Activated CD4-positive, alpha-beta T cell treated with anti-CD3 and anti-CD28 coated beads, Interleukin-10, Interleukin-2, amounts not matched to agents 100 ng/mL and 50 ng/mL, durations not matched to agents 16 hours and 8 hours (primary cell): Measurements from ENCODE around the gene RUNX1.

ENCODE experiments used
- DNase-seq: peaks from one replicate; pipeline ENCODE4 v3.0.0-alpha.2; 2020

RUNX1 gene

DNA sequence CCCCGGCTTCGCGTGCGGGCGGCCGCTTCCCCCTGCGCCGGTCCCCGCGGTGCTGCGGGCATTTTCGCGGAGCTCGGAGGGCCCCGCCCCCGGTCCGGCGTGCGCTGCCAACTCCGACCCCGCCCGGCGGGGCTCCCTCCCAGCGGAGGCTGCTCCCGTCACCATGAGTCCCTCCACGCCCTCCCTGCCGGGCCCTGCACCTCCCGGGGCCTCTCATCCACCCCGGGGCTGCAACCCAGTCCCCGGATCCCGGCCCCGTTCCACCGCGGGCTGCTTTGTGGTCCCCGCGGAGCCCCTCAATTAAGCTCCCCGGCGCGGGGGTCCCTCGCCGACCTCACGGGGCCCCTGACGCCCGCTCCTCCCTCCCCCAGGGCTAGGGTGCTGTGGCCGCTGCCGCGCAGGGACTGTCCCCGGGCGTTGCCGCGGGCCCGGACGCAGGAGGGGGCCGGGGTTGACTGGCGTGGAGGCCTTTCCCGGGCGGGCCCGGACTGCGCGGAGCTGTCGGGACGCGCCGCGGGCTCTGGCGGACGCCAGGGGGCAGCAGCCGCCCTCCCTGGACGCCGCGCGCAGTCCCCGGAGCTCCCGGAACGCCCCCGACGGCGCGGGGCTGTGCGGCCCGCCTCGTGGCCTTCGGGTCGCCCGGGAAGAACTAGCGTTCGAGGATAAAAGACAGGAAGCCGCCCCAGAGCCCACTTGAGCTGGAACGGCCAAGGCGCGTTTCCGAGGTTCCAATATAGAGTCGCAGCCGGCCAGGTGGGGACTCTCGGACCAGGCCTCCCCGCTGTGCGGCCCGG is 159.2 kb downstream of the RUNX1 start:
- peak; percentile 83 for DNase-seq

DNA sequence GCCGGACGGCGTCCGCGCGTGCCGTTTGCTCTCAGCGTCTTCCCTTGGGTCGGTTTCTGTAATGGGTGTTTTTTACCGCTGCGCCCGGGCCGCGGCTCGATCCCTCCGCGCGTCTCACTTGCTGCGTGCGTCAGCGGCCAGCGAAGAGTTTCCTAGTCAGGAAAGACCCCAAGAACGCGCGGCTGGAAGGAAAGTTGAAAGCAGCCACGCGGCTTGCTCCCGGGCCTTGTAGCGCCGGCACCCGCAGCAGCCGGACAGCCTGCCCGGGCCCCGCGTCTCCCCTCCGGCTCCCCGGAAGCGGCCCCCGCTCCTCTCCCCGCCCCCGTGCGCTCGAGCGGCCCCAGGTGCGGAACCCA is 159.8 kb downstream of the RUNX1 start:
- peak; percentile 55 for DNase-seq

DNA sequence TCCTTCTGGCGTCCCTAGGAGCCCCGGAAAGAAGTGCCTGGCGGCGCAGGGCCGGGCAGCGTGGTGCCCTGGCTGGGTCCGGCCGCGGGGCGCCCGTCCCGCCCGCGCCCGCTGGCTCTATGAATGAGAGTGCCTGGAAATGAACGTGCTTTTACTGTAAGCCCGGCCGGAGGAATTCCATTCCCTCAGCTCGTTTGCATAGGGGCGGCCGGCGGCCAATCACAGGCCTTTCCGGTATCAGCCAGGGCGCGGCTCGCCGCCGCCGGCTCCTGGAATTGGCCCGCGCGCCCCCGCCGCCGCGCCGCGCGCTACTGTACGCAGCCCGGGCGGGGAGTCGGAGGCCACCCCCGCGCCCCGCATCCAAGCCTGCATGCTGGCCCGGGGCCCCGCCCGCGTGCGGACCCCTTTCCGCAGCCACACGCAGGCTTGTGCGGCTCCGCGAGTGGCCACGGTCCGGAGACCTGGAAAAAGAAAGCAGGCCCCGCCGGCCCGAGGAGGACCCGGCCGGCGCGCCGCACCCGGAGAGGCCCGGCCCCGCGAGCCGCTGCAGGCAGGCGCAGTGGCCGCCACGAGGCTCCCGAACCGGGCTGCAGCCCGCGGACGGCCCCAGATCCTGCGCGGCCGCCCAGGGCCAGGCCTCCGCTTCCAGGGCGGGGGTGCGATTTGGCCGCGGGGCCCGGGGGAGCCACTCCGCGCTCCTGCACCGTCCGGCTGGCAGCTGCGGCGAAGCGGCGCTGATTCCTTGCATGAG is 160.4 kb downstream of the RUNX1 start:
- DNase-seq: peak; percentile 92

DNA sequence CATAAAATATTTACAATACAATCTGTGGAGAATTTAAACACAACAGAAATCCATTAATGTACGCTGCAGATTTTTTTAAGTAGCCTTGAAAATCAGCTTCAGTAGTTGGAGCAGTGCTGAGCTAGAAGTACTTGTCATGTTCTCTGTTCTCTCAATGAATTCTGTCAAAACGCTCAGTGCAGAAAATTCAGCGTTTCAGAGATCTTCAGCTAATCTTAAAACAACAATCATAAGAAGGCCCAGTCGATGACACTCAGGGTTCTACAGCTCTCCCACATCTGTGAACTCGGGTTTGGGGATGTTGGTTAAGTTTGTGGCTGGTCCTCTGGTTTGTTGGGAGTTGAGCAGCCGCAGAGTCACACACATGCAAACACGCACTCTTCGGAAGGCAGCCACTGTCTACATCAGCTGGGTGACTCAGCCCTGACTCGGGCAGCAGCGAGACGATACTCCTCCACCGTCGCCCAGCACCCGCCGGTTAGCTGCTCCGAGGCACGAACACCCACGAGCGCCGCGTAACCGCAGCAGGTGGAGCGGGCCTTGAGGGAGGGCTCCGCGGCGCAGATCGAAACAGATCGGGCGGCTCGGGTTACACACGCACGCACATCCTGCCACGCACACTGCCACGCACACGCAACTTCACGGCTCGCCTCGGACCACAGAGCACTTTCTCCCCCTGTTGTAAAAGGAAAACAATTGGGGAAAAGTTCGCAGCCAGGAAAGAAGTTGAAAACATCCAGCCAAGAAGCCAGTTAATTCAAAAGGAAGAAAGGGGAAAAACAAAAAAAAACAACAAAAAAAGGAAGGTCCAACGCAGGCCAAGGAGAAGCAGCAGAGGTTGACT is 161.2 kb downstream of the RUNX1 start:
- DNase-seq: peak; percentile 90

DNA sequence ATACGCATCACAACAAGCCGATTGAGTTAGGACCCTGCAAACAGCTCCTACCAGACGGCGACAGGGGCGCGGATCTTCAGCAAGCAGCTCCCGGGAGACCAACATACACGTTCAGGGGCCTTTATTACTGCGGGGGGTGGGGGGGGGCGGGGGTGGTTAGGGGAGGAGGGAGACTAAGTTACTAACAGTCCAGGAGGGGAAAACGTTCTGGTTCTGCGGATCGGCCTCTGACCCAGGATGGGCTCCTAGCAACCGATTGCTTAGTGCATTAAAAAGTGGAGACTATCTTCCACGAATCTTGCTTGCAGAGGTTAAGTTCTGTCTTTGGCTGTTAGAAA is 162.0 kb downstream of the RUNX1 start:
- DNase-seq: no peak

DNA sequence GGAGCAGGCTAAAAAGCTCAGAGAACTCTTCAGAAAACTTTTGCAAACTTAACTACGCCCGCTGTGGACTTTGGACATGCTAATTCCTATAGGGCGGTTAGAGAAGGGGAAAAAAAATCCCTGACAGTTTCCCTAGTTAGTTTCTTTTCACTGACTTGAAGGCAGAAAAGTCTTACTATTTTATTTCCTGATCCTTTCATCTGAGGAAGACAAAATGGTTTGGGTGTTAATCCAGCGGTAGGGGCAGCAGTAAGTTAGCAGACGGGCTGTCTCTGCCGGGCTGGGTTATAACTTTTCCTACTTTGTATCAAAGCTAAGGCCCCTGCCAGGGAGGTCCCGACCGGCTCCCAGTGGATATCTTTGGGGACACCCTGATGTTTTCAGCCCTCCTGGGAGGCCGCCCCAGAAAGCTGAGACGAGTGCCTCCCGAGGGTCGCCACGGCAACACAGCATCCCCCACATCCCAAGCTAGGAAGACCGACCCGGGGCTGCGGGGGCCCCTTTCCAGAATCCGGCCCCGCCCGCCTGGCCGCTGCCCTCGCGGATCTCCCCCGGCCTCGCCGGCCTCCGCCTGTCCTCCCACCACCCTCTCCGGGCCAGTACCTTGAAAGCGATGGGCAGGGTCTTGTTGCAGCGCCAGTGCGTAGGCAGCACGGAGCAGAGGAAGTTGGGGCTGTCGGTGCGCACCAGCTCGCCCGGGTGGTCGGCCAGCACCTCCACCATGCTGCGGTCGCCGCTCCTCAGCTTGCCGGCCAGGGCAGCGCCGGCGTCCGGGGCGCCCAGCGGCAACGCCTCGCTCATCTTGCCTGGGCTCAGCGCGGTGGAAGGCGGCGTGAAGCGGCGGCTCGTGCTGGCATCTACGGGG is 162.6 kb downstream of the RUNX1 start:
- DNase-seq: peak; percentile 24

DNA sequence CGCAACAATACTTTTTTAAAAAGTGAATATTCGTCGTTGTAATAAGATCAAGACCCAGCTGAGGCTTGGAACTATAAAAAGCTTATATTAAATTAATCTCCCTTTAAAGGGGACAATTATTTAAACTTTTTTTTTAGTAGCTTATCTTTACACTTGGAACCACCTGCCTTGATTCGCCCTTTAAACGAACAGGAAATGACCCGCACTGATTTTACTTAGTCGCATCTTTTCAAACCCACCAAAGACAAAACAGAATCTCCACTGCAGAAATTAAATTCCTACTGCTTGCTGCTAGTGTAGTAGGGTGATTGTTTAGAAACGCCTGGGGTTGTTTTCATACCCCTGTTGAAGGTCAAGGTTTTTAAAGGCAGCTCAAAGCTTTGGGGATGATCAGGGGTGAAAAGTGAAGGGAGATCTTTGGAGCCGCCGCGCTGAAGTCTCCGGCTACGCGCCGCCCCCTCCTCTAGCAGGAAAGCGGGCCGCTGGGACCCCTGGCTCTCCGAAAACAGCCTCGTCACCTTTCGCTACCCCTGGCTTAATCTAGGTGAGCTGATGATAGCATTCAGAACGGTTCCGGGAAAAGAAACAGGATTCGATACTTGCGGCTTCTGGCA is 163.4 kb downstream of the RUNX1 start:
- no peak for DNase-seq

DNA sequence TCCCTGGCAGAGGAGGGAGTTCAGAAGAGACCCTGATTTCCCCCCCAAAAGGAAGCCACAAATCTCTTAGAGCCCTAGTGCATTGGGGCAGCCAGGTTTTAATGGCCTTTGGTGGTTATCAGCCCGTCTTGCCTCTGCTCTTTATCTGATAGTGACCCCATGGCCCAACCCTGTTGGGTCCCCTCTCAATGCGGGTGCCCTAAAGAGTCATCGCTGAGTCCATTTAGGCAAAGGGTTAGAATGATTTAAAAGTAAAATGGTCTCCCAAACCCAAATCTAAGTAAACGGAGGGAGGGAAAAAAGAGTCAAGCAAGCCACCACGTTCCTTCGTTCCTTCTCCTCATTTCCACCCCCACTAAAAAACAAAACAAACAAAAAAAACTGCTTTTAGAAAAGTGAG is 164.0 kb downstream of the RUNX1 start:
- no peak for DNase-seq

DNA sequence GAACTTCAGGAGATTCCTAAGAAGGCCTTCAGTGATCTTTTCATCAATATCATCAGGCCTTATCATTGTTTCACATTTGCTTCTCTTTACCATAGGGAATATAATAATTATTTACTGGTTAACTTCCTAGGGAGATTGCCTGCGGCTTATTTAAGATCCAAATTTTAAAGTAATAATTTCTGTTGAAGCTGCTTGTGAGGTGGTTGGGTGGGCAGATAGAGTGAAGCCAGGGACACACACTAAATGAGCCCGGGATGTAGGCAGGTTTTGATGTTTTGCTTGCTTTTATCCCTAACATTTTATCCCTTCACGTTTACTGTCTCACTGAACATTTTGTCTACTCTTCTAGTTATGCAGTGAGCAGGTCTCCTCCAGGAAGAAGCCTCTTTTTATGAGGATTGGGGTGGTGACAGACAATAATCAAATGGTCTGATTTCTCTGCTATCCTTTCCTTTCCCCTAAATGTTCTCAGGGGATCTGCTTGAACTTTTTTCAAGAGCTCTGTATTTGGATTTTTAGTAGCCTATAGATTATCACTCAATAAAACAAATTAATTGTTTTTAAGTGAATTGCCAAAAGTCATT is 164.7 kb downstream of the RUNX1 start:
- no peak for DNase-seq

DNA sequence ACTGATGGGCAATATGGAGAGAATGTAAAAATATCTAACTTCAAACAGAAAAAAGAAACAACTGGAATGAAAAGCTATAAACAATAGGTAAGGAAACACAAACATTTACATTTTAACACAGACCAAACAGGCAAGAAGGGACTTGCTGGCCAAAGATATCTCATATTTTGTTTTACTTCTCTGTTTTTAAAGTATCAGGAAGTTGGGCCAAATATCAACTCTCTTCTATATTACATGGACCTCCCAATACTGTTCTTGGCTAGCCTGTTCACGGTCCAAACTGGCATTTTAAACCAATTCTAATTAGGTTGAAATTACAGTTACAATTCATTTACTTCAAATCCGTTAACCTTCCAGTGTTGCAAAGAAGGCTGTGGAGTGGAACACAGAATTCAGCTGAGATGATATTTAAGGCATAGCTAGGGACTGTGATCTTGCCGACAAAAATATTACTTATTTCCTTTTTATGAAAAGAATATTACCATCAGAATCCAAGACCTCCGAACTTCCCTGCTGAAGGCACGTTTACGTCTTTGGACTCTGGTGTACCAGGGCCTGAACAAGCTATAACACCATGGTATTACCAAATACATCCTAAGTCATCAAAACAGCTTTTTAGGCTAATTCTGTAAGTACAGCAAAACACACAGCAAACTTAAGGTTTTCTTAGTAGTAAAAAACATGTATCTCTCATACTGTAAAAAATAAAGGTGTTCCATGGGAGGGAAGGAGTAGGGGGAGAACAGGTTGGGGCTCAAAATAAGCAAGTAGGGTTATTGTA is 165.4 kb downstream of the RUNX1 start:
- no peak for DNase-seq

DNA sequence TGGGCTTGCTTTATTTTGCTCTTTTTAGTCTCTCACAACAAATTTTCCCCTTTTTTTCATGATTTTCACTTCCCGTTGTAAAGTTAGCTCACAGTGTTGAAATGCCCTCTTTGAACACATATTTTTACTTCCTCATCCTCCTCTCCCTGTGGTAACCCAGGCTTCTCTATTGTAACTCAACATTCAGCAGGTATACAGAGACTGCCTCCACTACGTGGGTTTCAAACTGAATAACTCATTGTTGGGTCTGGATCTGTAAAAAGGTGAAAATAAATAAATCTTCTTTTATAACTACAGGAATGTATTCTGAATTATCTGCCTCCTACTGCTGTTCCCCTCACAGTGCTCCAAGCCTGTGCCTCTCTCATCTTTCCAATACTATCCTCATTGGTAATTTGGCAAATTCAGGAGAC is 166.4 kb downstream of the RUNX1 start:
- no peak for DNase-seq

DNA sequence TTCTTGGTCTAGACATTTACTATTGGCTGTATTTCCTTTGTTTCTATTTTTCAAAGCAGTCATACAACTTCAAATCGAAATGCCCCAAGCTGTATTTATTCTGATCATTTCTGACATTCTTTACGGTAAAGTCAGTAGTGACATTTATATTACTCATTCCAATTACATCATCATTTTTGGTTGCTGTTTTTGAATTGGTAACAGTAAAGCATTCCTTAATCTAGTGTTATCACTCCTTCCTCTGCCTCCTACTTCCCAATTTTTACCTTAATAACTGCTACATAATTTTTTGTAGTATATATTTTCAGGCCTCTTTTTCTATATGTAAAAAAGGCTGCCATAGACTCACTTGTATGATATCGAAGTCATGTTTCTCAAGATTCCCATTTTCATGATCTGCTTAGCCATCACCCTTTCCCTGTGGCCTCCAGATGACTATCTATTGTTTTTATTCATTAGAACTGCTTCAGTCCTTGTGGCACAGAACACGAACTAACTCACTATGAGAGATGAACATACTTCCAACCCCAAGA is 167.2 kb downstream of the RUNX1 start:
- peak; percentile 46 for DNase-seq

DNA sequence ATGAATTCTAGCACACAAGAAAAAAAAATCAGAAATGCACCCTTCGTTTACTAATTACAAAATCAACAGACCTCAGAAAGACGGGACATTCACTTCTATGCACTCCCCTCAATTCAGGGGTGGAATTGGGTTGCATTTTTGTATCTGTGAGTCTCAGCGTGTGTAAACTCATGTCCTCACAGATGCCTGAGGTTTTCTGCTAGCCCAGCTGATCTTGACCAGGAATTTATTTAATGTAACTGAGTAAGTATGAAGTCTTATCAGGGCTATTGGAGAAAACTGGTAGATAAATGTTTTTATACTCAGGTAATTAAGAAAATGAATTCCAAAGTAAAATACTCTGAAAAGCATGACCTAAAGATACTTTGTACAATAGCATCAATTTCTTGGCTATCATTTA is 167.7 kb downstream of the RUNX1 start:
- no peak for DNase-seq

DNA sequence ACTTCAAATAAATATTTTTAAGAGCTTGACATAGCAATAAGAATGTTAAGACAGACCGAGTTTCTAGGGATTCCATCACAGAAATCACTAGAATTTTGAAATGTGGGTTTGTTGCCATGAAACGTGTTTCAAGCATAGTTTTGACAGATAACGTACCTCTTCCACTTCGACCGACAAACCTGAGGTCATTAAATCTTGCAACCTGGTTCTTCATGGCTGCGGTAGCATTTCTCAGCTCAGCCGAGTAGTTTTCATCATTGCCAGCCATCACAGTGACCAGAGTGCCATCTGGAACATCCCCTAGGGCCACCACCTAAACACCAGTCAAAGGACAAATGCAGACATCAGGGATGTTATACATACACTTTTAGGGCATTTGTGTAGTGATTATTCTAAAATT is 168.7 kb downstream of the RUNX1 start:
- DNase-seq: no peak

DNA sequence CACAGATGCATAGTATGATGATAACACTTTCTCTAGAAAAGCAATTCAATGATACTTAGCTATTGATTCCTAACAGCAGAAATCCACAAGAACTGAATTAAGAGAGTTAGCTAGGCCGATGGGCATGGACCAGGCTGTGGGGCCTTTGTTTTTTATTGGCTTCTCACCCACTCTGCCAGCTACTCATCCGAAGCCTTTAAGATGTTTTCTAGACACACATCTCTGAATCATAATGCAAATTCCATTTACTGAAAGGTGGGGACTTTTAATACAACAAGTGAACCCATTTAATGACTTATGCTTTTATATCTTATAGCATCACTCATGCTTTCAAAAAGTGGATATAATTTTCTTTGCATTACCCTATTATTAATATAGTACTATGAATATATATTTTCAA is 170.2 kb downstream of the RUNX1 start:
- no peak for DNase-seq

DNA sequence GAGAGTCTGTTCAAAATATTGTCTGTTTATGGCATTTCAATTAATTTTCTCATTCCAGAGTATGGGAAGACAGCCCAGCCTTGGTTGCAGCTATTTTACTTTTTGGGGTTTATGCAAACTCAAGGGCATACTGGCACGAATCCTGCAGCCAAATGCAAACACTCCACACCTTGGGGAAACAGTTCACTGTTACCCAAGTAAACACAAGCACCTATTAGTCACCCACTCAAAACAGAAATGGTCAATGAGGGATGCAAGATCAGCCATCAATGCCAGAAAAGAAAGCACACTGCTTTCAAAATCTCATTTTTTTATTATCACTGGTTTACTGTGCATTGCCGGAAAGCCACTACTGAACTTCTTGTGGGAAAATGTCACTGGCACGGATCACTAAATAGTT is 170.6 kb downstream of the RUNX1 start:
- no peak for DNase-seq

DNA sequence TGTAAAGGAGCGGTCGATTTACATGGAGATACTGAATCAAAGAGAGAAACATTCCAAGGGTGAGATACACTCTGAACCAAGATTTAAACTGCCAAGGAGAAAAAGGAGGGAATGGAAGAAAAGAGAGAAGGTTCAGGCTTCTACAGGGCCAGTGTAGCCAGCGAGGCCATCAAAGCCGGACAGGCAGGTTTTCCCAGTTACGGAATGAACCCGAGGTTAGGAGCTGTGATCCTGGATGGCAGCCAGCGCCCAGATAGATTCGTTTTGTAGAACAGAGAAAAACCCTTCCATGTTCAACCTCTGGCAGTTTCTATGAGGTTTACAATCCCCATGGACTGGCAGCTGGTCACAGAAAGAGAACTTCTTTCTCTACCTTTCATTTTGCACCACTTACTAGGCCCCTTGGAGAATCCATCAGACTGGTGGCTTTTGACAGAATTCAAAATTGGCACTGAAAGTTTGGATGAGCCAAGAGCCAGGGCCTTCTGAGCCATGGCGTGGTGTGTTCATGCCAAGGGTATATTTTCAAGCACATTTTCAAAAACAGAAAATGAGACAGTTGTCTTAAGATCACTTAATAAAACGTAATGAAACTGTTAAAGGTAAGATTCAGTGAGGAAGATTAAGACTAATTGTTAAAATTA is 171.5 kb downstream of the RUNX1 start:
- no peak for DNase-seq

DNA sequence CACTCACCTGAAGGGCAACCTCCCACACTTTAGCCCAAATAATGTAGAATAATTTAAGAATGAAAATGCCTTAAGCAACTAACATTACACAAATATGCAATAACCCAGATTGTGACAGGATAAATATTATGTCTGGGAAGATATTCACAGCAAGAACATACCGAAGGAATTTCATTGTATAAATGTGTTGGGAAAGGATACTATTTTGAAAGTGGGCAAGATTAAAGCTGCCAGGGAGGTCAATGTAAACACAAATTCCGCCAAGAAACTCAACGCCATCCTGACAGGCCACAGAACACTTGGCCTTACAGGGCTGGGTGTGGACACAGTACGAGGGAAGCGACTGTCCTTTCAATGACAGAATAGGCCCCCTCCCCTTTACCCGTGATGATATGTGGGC is 173.3 kb downstream of the RUNX1 start:
- no peak for DNase-seq

DNA sequence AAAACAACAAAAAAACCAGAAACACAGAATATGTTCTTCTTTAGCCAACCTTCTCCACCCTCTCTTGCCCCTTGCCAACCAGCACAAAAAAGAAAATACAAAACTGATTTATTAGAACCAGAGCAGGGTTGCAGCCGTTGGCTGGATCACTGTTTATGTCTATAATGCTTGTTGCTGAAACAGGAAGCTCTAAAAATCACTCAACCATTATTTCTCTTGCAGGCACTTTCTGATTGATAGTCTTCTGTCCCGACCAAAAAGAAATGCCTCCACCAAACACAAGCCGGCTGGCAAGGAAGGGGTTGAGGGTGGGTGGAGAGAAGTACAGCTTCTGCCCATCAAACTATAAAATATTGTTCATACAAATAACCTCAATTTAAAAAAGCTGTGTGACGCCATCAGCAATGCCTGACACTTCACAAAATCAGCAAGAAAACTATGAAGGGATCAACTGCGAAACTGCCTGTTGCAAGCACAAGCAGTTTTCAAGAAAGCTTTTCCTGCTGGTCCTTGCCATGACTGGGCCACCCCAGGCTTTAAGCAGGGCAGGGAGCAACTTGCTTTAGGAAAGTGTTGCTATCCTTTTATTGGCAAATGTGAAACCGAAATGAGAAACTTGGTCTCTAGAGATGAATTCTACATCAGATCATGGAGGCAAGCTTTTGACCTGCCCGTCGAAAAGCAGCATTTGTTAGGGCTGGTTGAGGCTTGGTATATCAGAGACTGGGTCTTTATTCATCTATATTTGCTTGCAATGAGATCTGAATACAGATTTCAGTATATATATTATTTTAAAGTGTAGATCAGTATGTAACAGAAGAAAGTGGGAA is 174.2 kb downstream of the RUNX1 start:
- no peak for DNase-seq
